HL-60 (cell line): ENCODE measurements around the gene MFF.

Source experiments
- CTCF ChIP-seq: IDR thresholded peaks from one replicate; pipeline ENCODE4 v1.5.1; 2011; ENCODE audit warnings: low read length, control low read depth, inconsistent platforms; ENCODE audit not compliant: insufficient read depth
- GABPA ChIP-seq: IDR thresholded peaks from 2 replicates; pipeline ENCODE4 v1.6.1; 2012; ENCODE audit warnings: low read depth
- POLR2AphosphoS5 ChIP-seq: IDR thresholded peaks from 2 replicates; pipeline ENCODE4 v1.6.1; 2012; ENCODE audit warnings: low read depth
- REST ChIP-seq: IDR thresholded peaks from 2 replicates; pipeline ENCODE4 v1.6.1; 2012; ENCODE audit warnings: low read depth; ENCODE audit not compliant: insufficient replicate concordance
- SPI1 ChIP-seq: IDR thresholded peaks from 2 replicates; pipeline ENCODE4 v1.6.1; 2012; ENCODE audit warnings: low read depth, mild to moderate bottlenecking, borderline replicate concordance

GRCh38 chr2:227366769-227367426 lies 41.8 kb downstream of the MFF start:
- no peak for TF ChIP-seq POLR2AphosphoS5
- no peak for TF ChIP-seq CTCF
- no peak for TF ChIP-seq GABPA
- no peak for TF ChIP-seq REST
- TF ChIP-seq SPI1, result no peak
